GM13976 (cell line): ENCODE measurements around the gene RIMS4.

Source experiments
- DNase-seq: peaks from one replicate; pipeline ENCODE4 v3.0.0; 2012; ENCODE audit warnings: low spot score
- CTCF ChIP-seq: IDR thresholded peaks from 2 replicates; pipeline ENCODE4 v1.5.1; 2012; ENCODE audit warnings: borderline replicate concordance, mild to moderate bottlenecking; ENCODE audit not compliant: insufficient read depth; ENCODE audit errors: extremely low read depth, missing control alignments, control extremely low read depth
- in situ Hi-C: fragments of 300-500 bp; cut with MboI; formaldehyde crosslinking; loops from one replicate; pipeline ENCODE4 v1.12.0; 2022; ENCODE audit warnings: low sequenced_read_pairs, mixed read lengths, inconsistent platforms; ENCODE audit not compliant: unreplicated experiment

Gene RIMS4

GRCh38 chr20:44735816-44736169 lies 74.6 kb downstream of the RIMS4 start:
- TF ChIP-seq CTCF: no peak
- no peak for DNase-seq
- in situ Hi-C loops: no loop called here

- in situ Hi-C loops: no loop called here
- DNase-seq: no peak
- no peak for TF ChIP-seq CTCF
Observed at GRCh38 chr20:44734938-44735337, 75.4 kb downstream of the RIMS4 start.

- in situ Hi-C loops: no loop called here
- peak; percentile 77 for DNase-seq
- peak; percentile 86 for TF ChIP-seq CTCF
Observed at GRCh38 chr20:44733341-44734069, 76.8 kb downstream of the RIMS4 start.

- in situ Hi-C loops: no loop called here
- TF ChIP-seq CTCF: no peak
- no peak for DNase-seq
Observed at GRCh38 chr20:44732327-44732726, 78.0 kb downstream of the RIMS4 start.

GRCh38 chr20:44731657-44732056 lies 78.7 kb downstream of the RIMS4 start:
- TF ChIP-seq CTCF: no peak
- no peak for DNase-seq
- in situ Hi-C loops: no loop called here

- no peak for DNase-seq
- in situ Hi-C loops: no loop called here
Observed at GRCh38 chr20:44730441-44730840, 79.9 kb downstream of the RIMS4 start.

More at GRCh38 chr20:44730441-44730840, 79.9 kb downstream of the RIMS4 start:
- TF ChIP-seq CTCF: no peak
